ENCODE measurements around the gene STK32C. TPM values are rescaled to one million over a fixed set of nuclear protein-coding genes. Genes with fewer than 3 reads are reported as not detected.
"Not testable (repeated sequence)": the region's sequence is repeated elsewhere in the genome, so short reads cannot be mapped to it uniquely, and the experiment has no call there.

STK32C gene
- total RNA-seq, 2 experiments from 2014 or later = 19.1 to 21.1 TPM

DNA sequence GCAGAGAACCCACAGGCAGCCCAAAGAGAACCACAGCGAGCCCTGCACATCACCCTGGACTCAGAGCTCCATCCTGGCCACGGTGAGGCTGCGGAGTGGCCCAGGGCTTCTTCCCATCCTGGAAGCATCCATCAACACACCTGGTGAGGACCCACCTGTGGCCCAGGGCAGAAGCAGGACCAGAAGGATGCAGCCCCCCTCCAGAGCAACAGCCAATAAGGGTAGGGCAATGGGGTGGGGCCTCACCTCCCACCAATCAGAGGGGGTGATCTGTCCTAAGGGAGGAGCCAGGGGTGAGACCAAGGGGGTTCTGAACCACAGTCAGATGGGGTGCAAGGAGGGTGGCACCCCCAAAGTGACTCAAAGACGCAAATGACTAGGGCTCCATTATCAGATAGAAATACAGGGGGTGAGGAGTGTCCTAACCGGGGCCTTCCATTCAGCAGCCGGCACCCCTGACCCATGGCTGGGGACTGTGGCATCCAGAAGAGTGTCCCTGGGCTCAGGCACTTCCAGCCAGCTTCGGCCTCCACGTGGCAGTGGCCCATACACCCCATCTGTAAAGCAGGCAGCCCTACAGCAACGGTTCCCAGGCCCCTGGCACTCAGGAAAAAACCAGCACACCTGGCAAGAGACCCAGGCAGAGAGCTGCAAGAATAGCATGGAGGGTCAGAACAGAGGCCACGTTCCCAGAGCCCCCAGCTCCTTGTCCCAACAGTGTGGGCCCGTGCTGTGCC lies 36.9 kb downstream of the STK32C start:
- Mint-ChIP-seq H3K36me3 (ENCODE audit: low read depth) (no peaks in the 10 kb centered on the region), H3K27ac (no peak overlapping the region), H3K9me3 (ENCODE audit: insufficient read depth) (no peaks in the 10 kb centered on the region), H3K27me3 (ENCODE audit: low read depth) (no peaks in the 10 kb centered on the region), H3K4me3 (no peak overlapping the region), H3K4me1 (ENCODE audit: low read depth) (peaks cover 16% of the 10 kb centered on the region)
- CTCF ChIA-PET = no interaction called here
- POLR2A ChIA-PET = interaction anchor here (0.6 kb wide), 1 partner anchor 14 kb away, joined by 3 read pairs; no protein-coding TSS in a partner anchor
- ATAC-seq (no peak), DNase-seq (no peak)

GRCh38 chr10:132270256-132270655 lies 37.5 kb downstream of the STK32C start:
- Mint-ChIP-seq H3K4me3 (no peak overlapping the region), H3K36me3 (ENCODE audit: low read depth) (no peaks in the 10 kb centered on the region), H3K9me3 (ENCODE audit: insufficient read depth) (no peaks in the 10 kb centered on the region), H3K4me1 (ENCODE audit: low read depth) (peaks cover 16% of the 10 kb centered on the region), H3K27ac (no peak overlapping the region), H3K27me3 (ENCODE audit: low read depth) (no peaks in the 10 kb centered on the region)
- ChIA-PET POLR2A (interaction anchor here (0.6 kb wide), 1 partner anchor 15 kb away, joined by 3 read pairs; no protein-coding TSS in a partner anchor), CTCF (no interaction called here)
- ATAC-seq (no peak), DNase-seq (no peak)

DNA sequence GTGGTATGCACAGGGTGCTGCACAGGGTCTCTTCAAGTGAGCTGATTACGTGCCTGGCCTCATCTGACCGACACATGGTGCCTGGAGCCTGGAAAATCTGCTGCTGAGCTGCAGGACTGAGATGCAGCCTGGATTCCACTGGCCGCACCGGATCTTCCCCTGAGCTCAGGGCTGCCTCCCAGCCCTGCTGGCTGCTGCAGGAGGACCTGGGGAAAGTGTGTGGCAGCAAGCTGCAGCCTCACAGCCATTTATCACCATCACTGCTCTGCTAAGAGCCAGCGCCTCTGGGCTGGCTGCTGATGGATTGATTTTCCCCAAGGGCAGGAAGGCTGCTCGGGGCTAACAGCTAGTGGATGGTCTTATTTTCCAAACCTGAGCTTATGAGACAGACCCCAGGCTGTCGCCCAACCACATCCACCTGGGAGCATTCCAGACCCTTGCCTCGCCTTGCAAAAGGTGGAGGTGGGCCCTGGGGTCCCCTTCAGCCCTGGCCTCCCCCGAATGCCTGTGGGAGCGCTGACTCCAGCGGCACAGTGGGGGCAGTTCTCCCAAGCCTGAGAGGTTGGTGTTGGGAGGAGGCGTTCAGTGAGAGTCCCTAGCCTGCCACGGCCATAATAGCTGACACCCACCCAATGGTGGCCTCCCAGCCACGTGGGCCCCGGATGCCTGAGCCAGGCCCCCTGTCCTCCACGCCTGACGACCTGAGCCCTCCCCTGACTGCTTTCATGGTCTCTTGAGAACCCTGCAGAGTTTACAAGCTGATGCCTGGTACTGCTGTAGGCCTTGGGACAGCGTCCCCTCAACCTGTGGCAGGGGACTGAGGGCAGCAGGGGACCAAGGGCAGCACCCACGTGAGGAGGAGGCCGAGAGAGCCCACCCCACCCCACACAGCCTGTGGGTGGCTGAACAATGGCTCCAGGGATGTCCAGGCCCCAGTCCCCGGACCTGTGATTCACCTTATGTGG lies 38.2 kb downstream of the STK32C start:
- Mint-ChIP-seq H3K27me3 (ENCODE audit: low read depth) (no peaks in the 10 kb centered on the region), H3K4me3 (no peak overlapping the region), H3K4me1 (ENCODE audit: low read depth) (peaks cover 16% of the 10 kb centered on the region), H3K27ac (no peak overlapping the region), H3K9me3 (ENCODE audit: insufficient read depth) (no peaks in the 10 kb centered on the region), H3K36me3 (ENCODE audit: low read depth) (no peaks in the 10 kb centered on the region)
- POLR2A ChIA-PET = no interaction called here
- DNase-seq (no peak), ATAC-seq (no peak)
- CTCF ChIA-PET = no interaction called here

GRCh38 chr10:132267916-132268315 lies 39.8 kb downstream of the STK32C start:
- H3K36me3 Mint-ChIP-seq (ENCODE audit: low read depth); DNase-seq; ATAC-seq; H3K4me3 Mint-ChIP-seq; CTCF ChIA-PET; H3K27ac Mint-ChIP-seq; H3K27me3 Mint-ChIP-seq (ENCODE audit: low read depth); H3K9me3 Mint-ChIP-seq (ENCODE audit: insufficient read depth): not testable (repeated sequence)
- POLR2A ChIA-PET = interaction anchor here (0.6 kb wide), 1 partner anchor 283 kb away, joined by 3 read pairs; no protein-coding TSS in a partner anchor
- peaks cover 16% of the 10 kb centered on the region for H3K4me1 Mint-ChIP-seq (ENCODE audit: low read depth)

DNA sequence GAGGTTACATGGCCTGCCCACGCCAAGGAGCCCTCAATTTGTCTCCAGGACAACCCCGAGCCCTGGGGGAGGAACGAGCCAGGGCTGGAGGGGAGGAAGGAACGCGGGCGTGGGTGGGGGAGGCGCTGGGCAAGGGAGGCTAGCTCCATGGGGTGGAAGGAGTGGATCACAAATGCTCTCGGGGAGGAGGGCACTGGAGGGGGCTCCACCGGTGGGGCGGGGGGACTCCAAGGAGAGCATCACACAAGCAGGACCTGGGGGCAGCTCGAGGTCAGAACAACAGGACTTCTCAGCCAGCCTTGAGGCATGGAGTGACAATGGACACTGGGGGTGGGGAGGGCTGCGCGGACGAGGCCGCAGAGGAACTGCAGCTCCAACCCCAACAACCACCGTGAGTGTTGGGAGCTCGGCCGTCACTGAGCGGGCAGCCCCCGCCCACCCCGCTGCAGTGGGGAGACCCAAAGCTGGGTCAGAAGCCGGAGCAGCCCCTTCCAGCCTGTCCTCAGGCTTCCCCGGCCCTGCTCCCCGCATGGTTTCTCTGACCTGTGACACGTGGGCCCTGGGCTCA lies 41.1 kb downstream of the STK32C start:
- POLR2A ChIA-PET = no interaction called here
- H3K27ac Mint-ChIP-seq = no peak overlapping the region
- H3K36me3 Mint-ChIP-seq (ENCODE audit: low read depth) = no peaks in the 10 kb centered on the region
- DNase-seq (no peak), ATAC-seq (no peak)
- H3K27me3 Mint-ChIP-seq (ENCODE audit: low read depth) = no peaks in the 10 kb centered on the region
- H3K4me3 Mint-ChIP-seq = no peak overlapping the region
- no peaks in the 10 kb centered on the region for H3K9me3 Mint-ChIP-seq (ENCODE audit: insufficient read depth)
- peaks cover 16% of the 10 kb centered on the region for H3K4me1 Mint-ChIP-seq (ENCODE audit: low read depth)
- CTCF ChIA-PET = no interaction called here

- POLR2A ChIA-PET = no interaction called here
- H3K27ac Mint-ChIP-seq = no peak overlapping the region
- DNase-seq (no peak), ATAC-seq (no peak)
- no peaks in the 10 kb centered on the region for H3K36me3 Mint-ChIP-seq (ENCODE audit: low read depth)
- CTCF ChIA-PET = no interaction called here
- no peaks in the 10 kb centered on the region for H3K9me3 Mint-ChIP-seq (ENCODE audit: insufficient read depth)
- peaks cover 16% of the 10 kb centered on the region for H3K4me1 Mint-ChIP-seq (ENCODE audit: low read depth)
- no peaks in the 10 kb centered on the region for H3K27me3 Mint-ChIP-seq (ENCODE audit: low read depth)
- no peak overlapping the region for H3K4me3 Mint-ChIP-seq
Observed at GRCh38 chr10:132265890-132266496, 41.8 kb downstream of the STK32C start.

- Mint-ChIP-seq H3K36me3 (ENCODE audit: low read depth) (no peaks in the 10 kb centered on the region), H3K27me3 (ENCODE audit: low read depth) (no peaks in the 10 kb centered on the region), H3K27ac (no peak overlapping the region), H3K4me1 (ENCODE audit: low read depth) (peaks cover 16% of the 10 kb centered on the region), H3K4me3 (no peak overlapping the region), H3K9me3 (ENCODE audit: insufficient read depth) (no peaks in the 10 kb centered on the region)
- CTCF ChIA-PET = no interaction called here
- ATAC-seq (no peak), DNase-seq (no peak)
- POLR2A ChIA-PET = no interaction called here
Observed at GRCh38 chr10:132264966-132265889, 42.5 kb downstream of the STK32C start.

GRCh38 chr10:132264306-132264950 lies 43.3 kb downstream of the STK32C start:
- no peak overlapping the region for H3K27ac Mint-ChIP-seq
- no peaks in the 10 kb centered on the region for H3K9me3 Mint-ChIP-seq (ENCODE audit: insufficient read depth)
- DNase-seq (no peak), ATAC-seq (no peak)
- H3K4me1 Mint-ChIP-seq (ENCODE audit: low read depth) = peaks cover 16% of the 10 kb centered on the region
- H3K27me3 Mint-ChIP-seq (ENCODE audit: low read depth) = no peaks in the 10 kb centered on the region
- ChIA-PET POLR2A (no interaction called here), CTCF (no interaction called here)
- H3K4me3 Mint-ChIP-seq = no peak overlapping the region
- H3K36me3 Mint-ChIP-seq (ENCODE audit: low read depth) = no peaks in the 10 kb centered on the region

GRCh38 chr10:132263866-132264265 lies 43.9 kb downstream of the STK32C start:
- H3K36me3 Mint-ChIP-seq (ENCODE audit: low read depth) = no peaks in the 10 kb centered on the region
- H3K9me3 Mint-ChIP-seq (ENCODE audit: insufficient read depth) = no peaks in the 10 kb centered on the region
- POLR2A ChIA-PET = no interaction called here
- H3K27me3 Mint-ChIP-seq (ENCODE audit: low read depth) = no peaks in the 10 kb centered on the region
- no peak for ATAC-seq
- CTCF ChIA-PET = no interaction called here
- no peak overlapping the region for H3K27ac Mint-ChIP-seq
- DNase-seq = no peak
- peaks cover 16% of the 10 kb centered on the region for H3K4me1 Mint-ChIP-seq (ENCODE audit: low read depth)
- no peak overlapping the region for H3K4me3 Mint-ChIP-seq

DNA sequence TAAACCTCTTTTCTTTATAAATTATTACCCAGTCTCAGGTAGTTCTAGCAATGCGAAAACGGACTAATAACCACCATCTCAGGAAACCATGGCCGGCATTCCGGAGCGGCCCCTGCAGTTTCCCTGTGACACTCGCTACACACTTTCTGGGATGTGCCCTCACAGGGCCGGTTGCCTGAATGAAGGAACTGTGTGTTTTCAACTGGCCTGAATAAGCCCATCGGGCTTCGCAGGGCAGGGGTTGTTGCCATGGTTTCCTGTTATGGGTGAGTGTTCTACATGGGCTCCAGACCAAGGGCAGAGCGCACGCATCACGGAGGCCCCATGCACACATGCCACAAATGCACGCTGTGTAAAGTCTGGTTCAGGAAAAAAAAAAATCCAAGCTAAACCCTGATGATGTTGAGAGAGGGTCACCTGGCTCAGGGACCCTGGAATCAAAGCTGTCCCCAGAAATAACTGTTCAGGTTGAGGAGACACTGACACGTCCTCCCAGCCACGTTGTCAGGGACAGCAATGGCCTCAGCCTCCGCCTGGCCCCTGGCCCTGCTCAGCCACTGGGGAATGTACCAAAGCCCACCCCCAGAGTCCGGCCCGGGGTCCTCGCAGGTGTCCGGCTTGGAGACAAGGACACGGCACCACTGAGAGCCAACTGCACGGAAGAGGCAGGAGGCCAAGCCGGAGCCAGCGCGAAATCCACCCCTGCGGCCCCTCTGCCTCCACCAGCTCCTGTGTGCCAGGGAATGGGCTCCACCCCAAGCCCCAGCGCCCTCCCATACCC lies 47.9 kb downstream of the STK32C start:
- no peak for ATAC-seq
- ChIA-PET POLR2A (no interaction called here), CTCF (no interaction called here)
- Mint-ChIP-seq H3K36me3 (ENCODE audit: low read depth) (no peaks in the 10 kb centered on the region), H3K4me1 (ENCODE audit: low read depth) (peaks cover 24% of the 10 kb centered on the region), H3K27me3 (ENCODE audit: low read depth) (no peaks in the 10 kb centered on the region), H3K27ac (no peak overlapping the region), H3K4me3 (no peak overlapping the region), H3K9me3 (ENCODE audit: insufficient read depth) (no peaks in the 10 kb centered on the region)
- no peak for DNase-seq
